Karpas-422 (cell line): ENCODE data around the gene RGS10. TPM values are rescaled to one million over a fixed set of nuclear protein-coding genes. Genes with fewer than 3 reads are reported as not detected.

ENCODE experiments used
- DNase-seq: peaks from one replicate; pipeline ENCODE4 v3.0.0-alpha.2; 2015
- H2AFZ ChIP-seq: fragments of 200-600 bp; sonication (generic); 2 replicates; pipeline ENCODE4 v1.6.1; 2014; ENCODE audit warnings: antibody characterized with exemption, low read length, mixed read lengths
- H3K27ac ChIP-seq: fragments of 200-600 bp; sonication (generic); 2 replicates; pipeline ENCODE4 v1.5.1; 2014; ENCODE audit warnings: mild to moderate bottlenecking, low read length, moderate library complexity
- H3K27me3 ChIP-seq: fragments of 200-600 bp; sonication (generic); 2 replicates; pipeline ENCODE4 v1.6.1; 2014; ENCODE audit warnings: low read length, mixed read lengths
- H3K36me3 ChIP-seq: fragments of 200-600 bp; sonication (generic); 2 replicates; pipeline ENCODE4 v1.6.1; 2014; ENCODE audit warnings: low read length, mixed read lengths; ENCODE audit not compliant: insufficient read depth
- H3K4me1 ChIP-seq: fragments of 200-600 bp; sonication (generic); 2 replicates; pipeline ENCODE4 v1.6.1; 2014; ENCODE audit warnings: mild to moderate bottlenecking, low read length, mixed read lengths
- H3K4me2 ChIP-seq: fragments of 200-600 bp; sonication (generic); 2 replicates; pipeline ENCODE4 v1.6.1; 2014; ENCODE audit warnings: low read length, low read depth, mild to moderate bottlenecking; ENCODE audit not compliant: poor library complexity, severe bottlenecking
- H3K4me3 ChIP-seq: fragments of 200-600 bp; sonication (generic); 2 replicates; pipeline ENCODE4 v1.5.1; 2014; ENCODE audit warnings: mild to moderate bottlenecking, antibody characterized with exemption, low read length, mixed read lengths
- H3K79me2 ChIP-seq: fragments of 200-600 bp; sonication (generic); 2 replicates; pipeline ENCODE4 v1.6.1; 2014; ENCODE audit warnings: mild to moderate bottlenecking, low read length, mixed read lengths
- H3K9ac ChIP-seq: fragments of 200-600 bp; sonication (generic); 2 replicates; pipeline ENCODE4 v1.6.0; 2014; ENCODE audit warnings: low read length
- H3K9me2 ChIP-seq: fragments of 200-600 bp; sonication (generic), shearing (Covaris generic); replicated peaks from 2 replicates; pipeline ENCODE4 v1.6.0; 2014; ENCODE audit warnings: mild to moderate bottlenecking, low read length, moderate library complexity; ENCODE audit not compliant: insufficient read depth
- H3K9me3 ChIP-seq: fragments of 300-700, 200-600 bp; sonication (generic); 2 replicates; pipeline ENCODE4 v1.6.1; 2014; ENCODE audit warnings: low read length, mixed read lengths
- H4K20me1 ChIP-seq: fragments of 200-600 bp; sonication (generic); 2 replicates; pipeline ENCODE4 v1.6.1; 2014; ENCODE audit warnings: mild to moderate bottlenecking, antibody characterized with exemption, low read length, low read depth; ENCODE audit not compliant: insufficient read depth
- total RNA-seq: library from RNA; depleted of rRNA; stranded (reverse); fragments of >200 nt; shearing (Covaris generic); gene quantifications from 2 replicates; pipeline ENCODE4 v1.2.3, GENCODE V29; 2014; ENCODE audit warnings: low replicate concordance

RGS10 gene
- total RNA-seq, 1 experiment from 2014 or later, result 78.0 TPM

DNA sequence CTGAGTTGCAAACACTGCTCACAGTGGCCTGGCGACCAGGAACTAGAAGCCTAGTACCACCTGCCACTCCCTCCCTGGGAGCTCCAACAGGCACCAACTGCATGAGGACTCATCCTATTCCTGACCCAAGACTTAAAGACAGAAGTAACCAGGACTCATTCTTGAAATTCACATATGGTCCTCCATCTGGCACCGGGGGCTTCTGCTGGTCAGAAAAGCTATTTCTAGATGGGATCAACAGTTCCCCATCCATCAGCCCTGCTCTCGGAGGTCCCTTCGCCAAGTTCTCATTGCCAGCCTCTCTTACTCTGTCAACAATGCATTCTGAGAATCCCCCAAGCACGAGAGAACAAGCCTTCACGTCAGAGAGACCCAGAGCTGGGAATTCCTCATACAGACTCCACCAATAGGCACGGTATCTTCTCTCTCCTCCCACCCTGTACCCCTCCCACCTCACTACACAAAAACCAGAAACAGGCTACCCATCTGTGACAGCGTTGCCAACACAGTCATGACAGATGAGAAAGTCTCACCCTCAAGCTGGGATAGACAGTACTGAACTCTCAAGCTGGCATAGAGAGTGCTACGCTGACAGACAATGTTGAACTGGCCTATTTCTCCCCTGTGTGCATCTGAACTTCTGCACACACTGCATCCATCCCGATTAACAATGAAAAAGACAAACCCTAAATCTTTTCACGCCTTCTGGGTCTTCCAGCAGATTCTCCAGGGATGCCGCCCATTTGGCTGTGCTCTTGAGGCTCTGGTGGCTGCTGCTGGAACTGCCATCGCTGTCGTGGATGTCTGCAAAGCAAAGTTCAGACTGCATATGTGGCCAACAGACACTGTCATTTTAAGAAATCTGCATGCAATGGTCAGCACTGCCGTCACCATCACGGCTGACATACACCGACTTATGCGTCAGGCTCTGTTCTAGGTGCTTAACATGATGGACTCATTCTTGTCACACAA, 15.6 kb downstream of the RGS10 start:
- DNase-seq, result no peak
- no peak overlapping the region for H3K9ac ChIP-seq

DNA sequence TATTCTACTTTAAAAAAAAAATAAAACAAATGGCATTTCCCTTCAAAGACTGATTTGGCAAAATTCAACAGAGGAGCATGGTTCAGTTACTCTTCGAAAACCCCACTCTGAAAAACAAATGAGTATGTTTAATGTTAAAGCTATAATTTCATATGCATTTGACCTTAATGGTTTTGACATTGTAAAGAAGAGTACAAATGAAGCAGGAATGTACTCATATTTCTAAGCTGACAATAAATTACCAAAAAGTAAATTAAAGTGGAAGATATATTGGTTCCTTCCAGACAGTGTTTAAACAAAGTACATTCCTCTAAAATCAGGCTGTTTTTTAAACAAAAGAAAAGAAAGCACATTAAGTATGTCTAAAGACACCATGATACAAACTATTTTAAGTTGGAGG, 16.4 kb downstream of the RGS10 start:
- H3K27me3 ChIP-seq, result no peaks in the 10 kb centered on the region
- no peak overlapping the region for H3K4me2 ChIP-seq
- no peaks in the 10 kb centered on the region for H4K20me1 ChIP-seq
- no peak for DNase-seq
- no peak overlapping the region for H2AFZ ChIP-seq
- H3K79me2 ChIP-seq, result peaks cover 39% of the 10 kb centered on the region
- H3K9me2 ChIP-seq, result no peaks in the 10 kb centered on the region
- H3K9ac ChIP-seq, result no peak overlapping the region
- H3K36me3 ChIP-seq, result peaks cover 11% of the 10 kb centered on the region; the same call in 1 of the 2 replicates
- H3K4me3 ChIP-seq, result no peak overlapping the region
- no peaks in the 10 kb centered on the region for H3K9me3 ChIP-seq
- H3K27ac ChIP-seq, result no peak overlapping the region
- H3K4me1 ChIP-seq, result no peaks in the 10 kb centered on the region

More for the DNA sequence above, 15.6 kb downstream of the RGS10 start:
- H3K9me3 ChIP-seq, result no peaks in the 10 kb centered on the region
- no peak overlapping the region for H3K4me2 ChIP-seq
- H3K79me2 ChIP-seq, result peaks cover 47% of the 10 kb centered on the region
- H3K9me2 ChIP-seq, result no peaks in the 10 kb centered on the region
- H4K20me1 ChIP-seq, result no peaks in the 10 kb centered on the region
- no peaks in the 10 kb centered on the region for H3K27me3 ChIP-seq
- H3K36me3 ChIP-seq, result peaks cover 11% of the 10 kb centered on the region; the same call in 1 of the 2 replicates
- no peak overlapping the region for H3K27ac ChIP-seq
- no peaks in the 10 kb centered on the region for H3K4me1 ChIP-seq
- H2AFZ ChIP-seq, result no peak overlapping the region
- no peak overlapping the region for H3K4me3 ChIP-seq

GRCh38 chr10:119525116-119525515, 17.4 kb downstream of the RGS10 start:
- H3K4me3 ChIP-seq, result no peak overlapping the region
- peaks cover 29% of the 10 kb centered on the region for H3K79me2 ChIP-seq
- no peaks in the 10 kb centered on the region for H3K27me3 ChIP-seq
- H3K4me1 ChIP-seq, result no peaks in the 10 kb centered on the region
- no peaks in the 10 kb centered on the region for H3K9me3 ChIP-seq
- DNase-seq, result no peak
- H3K27ac ChIP-seq, result no peak overlapping the region
- no peaks in the 10 kb centered on the region for H3K9me2 ChIP-seq
- no peak overlapping the region for H3K4me2 ChIP-seq
- no peak overlapping the region for H2AFZ ChIP-seq
- no peak overlapping the region for H3K9ac ChIP-seq
- no peaks in the 10 kb centered on the region for H4K20me1 ChIP-seq
- H3K36me3 ChIP-seq, result peaks cover 11% of the 10 kb centered on the region; the same call in 1 of the 2 replicates

DNA sequence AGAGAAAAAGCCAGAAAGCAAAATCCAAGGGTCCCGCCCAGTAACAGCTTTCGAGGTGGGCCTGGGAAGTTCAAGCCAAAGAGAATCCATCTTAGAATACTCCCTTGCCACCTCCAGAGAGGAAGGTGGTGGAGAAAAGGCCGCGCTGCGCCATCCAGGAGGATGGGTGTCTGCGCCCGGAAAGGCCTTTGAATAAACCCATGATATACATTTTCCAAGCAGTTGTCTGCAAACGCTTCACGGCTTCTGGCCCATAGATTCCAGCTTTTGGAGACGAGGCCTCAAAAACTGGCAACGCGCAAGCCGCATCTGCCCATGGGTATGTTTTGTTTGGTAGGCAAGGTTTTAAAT, 17.8 kb downstream of the RGS10 start:
- H3K27ac ChIP-seq, result no peak overlapping the region
- no peaks in the 10 kb centered on the region for H4K20me1 ChIP-seq
- peaks cover 25% of the 10 kb centered on the region for H3K79me2 ChIP-seq
- H3K9me2 ChIP-seq, result no peaks in the 10 kb centered on the region
- peaks cover 11% of the 10 kb centered on the region; the same call in 1 of the 2 replicates for H3K36me3 ChIP-seq
- H3K4me3 ChIP-seq, result no peak overlapping the region
- no peak overlapping the region for H3K9ac ChIP-seq
- H3K4me2 ChIP-seq, result no peak overlapping the region
- H3K27me3 ChIP-seq, result no peaks in the 10 kb centered on the region
- H3K4me1 ChIP-seq, result no peaks in the 10 kb centered on the region
- H3K9me3 ChIP-seq, result no peaks in the 10 kb centered on the region
- DNase-seq, result no peak
- H2AFZ ChIP-seq, result no peak overlapping the region

- Histone ChIP-seq H3K36me3 (peaks cover 11% of the 10 kb centered on the region; the same call in 1 of the 2 replicates), H3K79me2 (peaks cover 20% of the 10 kb centered on the region), H3K9me2 (no peaks in the 10 kb centered on the region), H2AFZ (no peak overlapping the region), H4K20me1 (no peaks in the 10 kb centered on the region), H3K27me3 (no peaks in the 10 kb centered on the region), H3K9ac (no peak overlapping the region), H3K4me3 (no peak overlapping the region), H3K4me2 (no peak overlapping the region), H3K27ac (no peak overlapping the region), H3K9me3 (no peaks in the 10 kb centered on the region), H3K4me1 (no peaks in the 10 kb centered on the region)
- DNase-seq, result no peak
Measured at GRCh38 chr10:119523895-119524719, 18.4 kb downstream of the RGS10 start.

DNA sequence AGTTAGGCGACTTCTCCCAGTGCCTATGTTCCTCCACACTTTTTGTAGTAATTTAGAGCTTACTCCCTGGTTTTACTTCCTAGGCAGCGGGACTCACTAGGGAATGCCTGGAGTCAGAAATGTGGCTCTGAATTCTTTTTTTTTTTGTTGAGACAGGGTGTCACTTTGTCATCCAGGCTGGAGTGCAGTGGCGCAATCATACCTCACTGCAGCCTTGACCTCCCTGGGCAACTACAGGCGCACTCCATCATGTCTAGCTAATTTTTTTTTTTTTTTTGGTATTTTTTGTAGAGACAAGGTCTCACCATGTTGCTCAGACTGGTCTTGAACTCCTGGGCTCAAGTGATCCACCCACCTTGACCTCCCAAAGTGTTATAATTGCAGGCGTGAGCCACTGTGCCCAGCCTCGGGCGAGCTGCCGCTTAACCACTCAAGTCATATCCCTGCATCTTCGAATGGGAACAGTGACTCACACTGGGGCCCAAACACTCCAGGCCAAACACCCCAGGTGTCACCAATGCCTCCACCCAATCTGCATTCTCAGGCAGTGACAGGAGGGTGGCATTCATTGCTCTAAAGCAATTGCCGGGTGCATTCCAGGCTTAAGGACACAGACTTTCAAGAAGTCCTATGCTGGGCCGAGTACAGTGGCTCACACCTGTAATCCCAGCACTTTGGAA, 19.6 kb downstream of the RGS10 start:
- Histone ChIP-seq H2AFZ (no peak overlapping the region), H3K9me2 (no peaks in the 10 kb centered on the region), H3K4me1 (peaks cover 6% of the 10 kb centered on the region), H3K9ac (no peak overlapping the region), H3K36me3 (peaks cover 11% of the 10 kb centered on the region; the same call in 1 of the 2 replicates), H3K4me3 (no peak overlapping the region), H3K27ac (no peak overlapping the region), H3K4me2 (no peak overlapping the region), H3K9me3 (no peaks in the 10 kb centered on the region), H4K20me1 (no peaks in the 10 kb centered on the region), H3K79me2 (peaks cover 11% of the 10 kb centered on the region), H3K27me3 (no peaks in the 10 kb centered on the region)
- no peak for DNase-seq

- H3K4me3 ChIP-seq, result no peak overlapping the region
- peaks cover 5% of the 10 kb centered on the region; the same call in 1 of the 2 replicates for H3K79me2 ChIP-seq
- no peak for DNase-seq
- H3K4me2 ChIP-seq, result no peak overlapping the region
- peaks cover 19% of the 10 kb centered on the region for H3K4me1 ChIP-seq
- H4K20me1 ChIP-seq, result no peaks in the 10 kb centered on the region
- no peaks in the 10 kb centered on the region for H3K9me3 ChIP-seq
- no peak overlapping the region for H2AFZ ChIP-seq
- H3K27me3 ChIP-seq, result no peaks in the 10 kb centered on the region
- peaks cover 11% of the 10 kb centered on the region; the same call in 1 of the 2 replicates for H3K36me3 ChIP-seq
- H3K27ac ChIP-seq, result no peak overlapping the region
- H3K9ac ChIP-seq, result no peak overlapping the region
- H3K9me2 ChIP-seq, result no peaks in the 10 kb centered on the region
Measured at GRCh38 chr10:119521443-119522204, 20.9 kb downstream of the RGS10 start.
